ENCODE measurements around the gene OLFM2.

The OLFM2 gene

DNA sequence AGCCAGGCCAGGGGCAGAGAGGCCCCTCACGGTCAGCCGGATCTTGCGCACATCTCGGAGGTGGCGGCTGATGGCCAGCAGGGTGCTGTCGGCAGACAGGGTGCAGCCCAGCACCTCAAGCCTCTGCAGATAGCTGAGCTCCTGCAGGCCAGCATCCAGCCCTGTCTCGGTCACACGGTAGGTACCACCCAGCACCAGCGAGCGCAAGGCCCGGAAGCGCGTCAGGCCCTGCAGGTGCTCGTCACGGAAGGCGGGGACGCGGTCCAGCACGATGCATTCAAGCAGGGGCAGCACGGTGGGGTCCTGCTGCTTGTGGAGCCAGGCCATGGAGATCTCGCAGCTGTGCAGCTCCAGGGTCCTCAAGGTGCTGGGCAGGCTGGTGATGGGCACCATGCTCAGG lies 125.2 kb downstream of the OLFM2 start:
- H3K9me3 ChIP-seq (ENCODE audit: control insufficient read depth, insufficient read depth, low read length) = no peaks in the 10 kb centered on the region
- no peak for DNase-seq (ENCODE audit: low read depth, low spot score)
- no CpG with 5 or more reads among the region's 21 CpGs for whole genome bisulfite sequencing (ENCODE audit: insufficient coverage, insufficient read length)
- no peak overlapping the region for H3K4me3 ChIP-seq (ENCODE audit: low read length)
- H3K4me1 ChIP-seq (ENCODE audit: control insufficient read depth, insufficient read depth, low read length) = no peaks in the 10 kb centered on the region
- peaks cover 15% of the 10 kb centered on the region for H3K36me3 ChIP-seq (ENCODE audit: control insufficient read depth, insufficient read depth, low read length)
- no peak overlapping the region for H3K27ac ChIP-seq (ENCODE audit: low read length)
- no peaks in the 10 kb centered on the region for H3K27me3 ChIP-seq (ENCODE audit: control insufficient read depth, insufficient read depth, low read length)

DNA sequence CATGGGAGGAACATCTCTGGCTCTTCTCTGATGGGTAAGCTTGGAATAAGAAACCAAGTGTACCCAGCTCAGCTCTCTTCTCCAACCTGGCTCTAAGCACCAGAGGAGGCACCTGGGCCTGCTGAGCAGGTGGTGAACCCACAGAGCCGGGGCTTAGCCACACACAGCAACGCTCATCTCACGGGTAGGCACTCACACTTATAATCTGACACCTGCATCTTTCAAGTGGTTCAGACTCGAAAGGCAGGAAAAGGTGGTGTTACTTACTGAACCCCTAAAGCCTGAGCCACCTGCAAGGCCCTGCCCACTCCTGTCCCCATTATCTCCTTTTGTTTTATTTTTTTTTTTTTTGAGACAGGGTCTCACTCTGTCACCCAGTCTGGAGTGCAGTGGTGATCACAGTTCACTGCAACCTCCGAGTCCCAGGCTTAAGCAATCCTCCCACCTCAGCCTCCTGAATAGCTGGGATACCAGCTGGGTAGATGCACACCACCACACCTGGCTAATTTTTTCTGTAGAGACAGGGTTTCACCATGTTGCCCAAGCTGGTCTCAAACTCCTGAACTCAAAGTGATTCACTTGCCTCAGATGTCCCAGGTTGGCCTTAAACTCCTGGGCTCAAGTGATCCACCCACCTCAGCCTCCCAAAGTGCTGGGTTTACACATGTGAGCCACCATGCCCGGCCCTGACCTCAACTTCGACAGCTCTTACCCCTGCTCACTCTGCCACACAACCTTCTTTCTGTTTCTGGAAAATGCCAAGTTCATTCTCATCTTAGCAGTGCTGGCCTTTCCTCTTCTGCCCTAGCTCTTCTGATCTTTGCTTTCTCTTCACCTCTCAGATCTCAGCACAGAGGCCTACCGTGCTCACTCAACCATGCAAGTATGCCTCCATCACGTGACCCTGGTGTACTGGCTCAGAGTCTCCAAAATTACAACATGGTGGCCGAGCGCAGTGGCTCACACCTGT lies 127.2 kb downstream of the OLFM2 start:
- Histone ChIP-seq H3K9me3 (ENCODE audit: control insufficient read depth, insufficient read depth, low read length) (no peaks in the 10 kb centered on the region), H3K36me3 (ENCODE audit: control insufficient read depth, insufficient read depth, low read length) (peaks cover 15% of the 10 kb centered on the region), H3K4me1 (ENCODE audit: control insufficient read depth, insufficient read depth, low read length) (no peaks in the 10 kb centered on the region), H3K27ac (ENCODE audit: low read length) (no peak overlapping the region), H3K4me3 (ENCODE audit: low read length) (no peak overlapping the region), H3K27me3 (ENCODE audit: control insufficient read depth, insufficient read depth, low read length) (no peaks in the 10 kb centered on the region)
- no CpG with 5 or more reads among the region's 11 CpGs for WGBS (ENCODE audit: insufficient coverage, insufficient read length)
- no peak for DNase-seq (ENCODE audit: low read depth, low spot score)

DNA sequence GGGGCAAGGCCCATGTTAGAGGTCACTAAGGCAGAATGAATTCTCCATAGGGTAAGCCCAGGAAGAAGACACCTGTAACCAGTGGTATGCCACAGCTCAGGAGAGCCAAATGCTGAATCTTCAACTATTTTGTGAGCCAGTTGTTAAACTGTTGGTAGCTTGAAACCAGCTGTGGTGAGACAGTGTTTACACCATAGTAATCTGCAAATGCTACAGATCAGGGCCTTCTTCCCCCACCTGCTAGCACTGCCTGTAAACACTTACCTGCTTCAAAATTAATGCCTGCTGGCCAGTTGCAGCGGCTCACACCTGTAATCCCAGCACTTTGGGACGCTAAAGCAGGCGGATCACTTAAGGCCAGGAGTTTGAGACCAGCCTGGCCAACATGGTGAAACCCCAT lies 129.5 kb downstream of the OLFM2 start:
- Histone ChIP-seq H3K9me3 (ENCODE audit: control insufficient read depth, insufficient read depth, low read length) (no peaks in the 10 kb centered on the region), H3K27me3 (ENCODE audit: control insufficient read depth, insufficient read depth, low read length) (no peaks in the 10 kb centered on the region), H3K36me3 (ENCODE audit: control insufficient read depth, insufficient read depth, low read length) (peaks cover 15% of the 10 kb centered on the region), H3K4me1 (ENCODE audit: control insufficient read depth, insufficient read depth, low read length) (no peaks in the 10 kb centered on the region), H3K4me3 (ENCODE audit: low read length) (no peak overlapping the region), H3K27ac (ENCODE audit: low read length) (no peak overlapping the region)
- DNase-seq (ENCODE audit: low read depth, low spot score) = no peak
- no CpG with 5 or more reads among the region's 3 CpGs for WGBS (ENCODE audit: insufficient coverage, insufficient read length)
